Measurements from ENCODE around the gene EIF2D. TPM values are rescaled to one million over a fixed set of nuclear protein-coding genes. Genes with fewer than 3 reads are reported as not detected.

EIF2D gene
- total and polyA plus RNA-seq, 2 of the 13 experiments (the other 11 are each of a cell fraction or from before 2014, with no cell fraction given), result 45.1 to 64.9 TPM

DNA sequence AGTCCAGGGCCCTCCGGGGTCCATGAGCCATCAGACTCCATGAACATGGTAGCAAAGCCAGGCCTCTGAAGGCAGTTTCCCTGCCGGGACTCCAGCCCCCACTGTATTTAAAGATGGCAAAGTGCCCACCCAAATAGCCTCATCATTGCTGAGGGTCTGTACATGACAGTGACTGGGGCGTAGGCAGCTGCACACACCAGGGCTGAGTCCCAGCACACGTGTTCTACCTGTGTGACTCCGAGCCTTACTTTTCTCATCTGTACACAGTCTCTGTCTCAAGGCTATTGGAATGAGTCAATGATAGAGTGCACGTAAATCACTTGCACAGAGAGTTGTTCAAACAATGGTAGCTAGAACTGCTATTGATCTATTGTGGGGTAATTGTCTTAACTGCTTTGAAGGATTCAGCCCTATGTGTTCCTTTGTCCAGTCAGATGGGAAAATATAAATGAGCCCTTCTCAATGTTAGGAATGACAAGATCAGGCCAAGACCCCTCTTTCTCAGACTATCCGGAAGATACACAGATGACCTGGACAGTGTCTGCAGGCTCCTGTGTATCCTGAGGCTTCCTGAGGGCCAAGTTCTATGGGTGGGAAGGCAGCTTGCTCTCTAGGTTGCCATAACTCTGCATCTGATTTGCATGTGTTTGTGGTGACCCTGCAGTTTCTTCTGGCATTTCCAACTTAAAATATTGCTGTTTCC is 56.1 kb downstream of the EIF2D start (continued):
- TF ChIP-seq ZNF18 (CRISPR knock-in tag; IDR thresholded peaks at IDR 0.05; ENCODE audit: insufficient replicate concordance) (no peak), ZNF839 (CRISPR knock-in tag; IDR thresholded peaks at IDR 0.05; ENCODE audit: borderline replicate concordance) (no peak), NFYB (CRISPR knock-in tag; IDR thresholded peaks at IDR 0.05) (no peak), KLF6 (CRISPR knock-in tag; IDR thresholded peaks at IDR 0.05) (no peak), U2AF1 (optimal IDR thresholded peaks at IDR 0.05; ENCODE audit: low read depth, low read length) (no peak), ZFAT (CRISPR knock-in tag; conservative IDR thresholded peaks at IDR 0.05) (no peak), XBP1 (CRISPR knock-in tag; IDR thresholded peaks at IDR 0.05) (no peak), CREM (IDR thresholded peaks at IDR 0.05) (peak; percentile 40; the same call in 1 of the 2 replicates), CREM (CRISPR knock-in tag; IDR thresholded peaks at IDR 0.05) (no peak), EED (CRISPR knock-in tag; IDR thresholded peaks at IDR 0.05) (no peak), ZMAT5 (CRISPR knock-in tag; IDR thresholded peaks at IDR 0.05; ENCODE audit: borderline replicate concordance, low read depth) (no peak), CHD2 (IDR thresholded peaks at IDR 0.05; ENCODE audit: low read depth, low read length) (no peak), RFXAP (CRISPR knock-in tag; IDR thresholded peaks at IDR 0.05; ENCODE audit: borderline replicate concordance) (no peak), NRL (CRISPR knock-in tag; IDR thresholded peaks at IDR 0.05; ENCODE audit: borderline replicate concordance) (no peak), MYNN (CRISPR knock-in tag; IDR thresholded peaks at IDR 0.05; ENCODE audit: low read depth) (no peak), FOSL2 (CRISPR knock-in tag; IDR thresholded peaks at IDR 0.05) (peak; percentile 80), ZFP1 (CRISPR knock-in tag; IDR thresholded peaks at IDR 0.05) (no peak), ZMYM3 (CRISPR knock-in tag; IDR thresholded peaks at IDR 0.05) (no peak), FOXC1 (CRISPR knock-in tag; IDR thresholded peaks at IDR 0.05; ENCODE audit: borderline replicate concordance) (no peak), ELF4 (CRISPR knock-in tag; IDR thresholded peaks at IDR 0.05; ENCODE audit: borderline replicate concordance) (no peak), ETV6 (CRISPR knock-in tag; conservative IDR thresholded peaks at IDR 0.05) (no peak), CENPT (CRISPR knock-in tag; IDR thresholded peaks at IDR 0.05; ENCODE audit: low read depth) (no peak), CENPX (CRISPR knock-in tag; IDR thresholded peaks at IDR 0.05) (no peak), ZNF678 (CRISPR knock-in tag; IDR thresholded peaks at IDR 0.05) (no peak)
- TF ChIP-seq, protein P1, sequence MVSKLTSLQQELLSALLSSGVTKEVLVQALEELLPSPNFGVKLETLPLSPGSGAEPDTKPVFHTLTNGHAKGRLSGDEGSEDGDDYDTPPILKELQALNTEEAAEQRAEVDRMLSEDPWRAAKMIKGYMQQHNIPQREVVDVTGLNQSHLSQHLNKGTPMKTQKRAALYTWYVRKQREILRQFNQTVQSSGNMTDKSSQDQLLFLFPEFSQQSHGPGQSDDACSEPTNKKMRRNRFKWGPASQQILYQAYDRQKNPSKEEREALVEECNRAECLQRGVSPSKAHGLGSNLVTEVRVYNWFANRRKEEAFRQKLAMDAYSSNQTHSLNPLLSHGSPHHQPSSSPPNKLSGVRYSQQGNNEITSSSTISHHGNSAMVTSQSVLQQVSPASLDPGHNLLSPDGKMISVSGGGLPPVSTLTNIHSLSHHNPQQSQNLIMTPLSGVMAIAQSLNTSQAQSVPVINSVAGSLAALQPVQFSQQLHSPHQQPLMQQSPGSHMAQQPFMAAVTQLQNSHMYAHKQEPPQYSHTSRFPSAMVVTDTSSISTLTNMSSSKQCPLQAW (CRISPR knock-in tag; IDR thresholded peaks at IDR 0.05), result peak; percentile 59
- TF ChIP-seq, protein P2, sequence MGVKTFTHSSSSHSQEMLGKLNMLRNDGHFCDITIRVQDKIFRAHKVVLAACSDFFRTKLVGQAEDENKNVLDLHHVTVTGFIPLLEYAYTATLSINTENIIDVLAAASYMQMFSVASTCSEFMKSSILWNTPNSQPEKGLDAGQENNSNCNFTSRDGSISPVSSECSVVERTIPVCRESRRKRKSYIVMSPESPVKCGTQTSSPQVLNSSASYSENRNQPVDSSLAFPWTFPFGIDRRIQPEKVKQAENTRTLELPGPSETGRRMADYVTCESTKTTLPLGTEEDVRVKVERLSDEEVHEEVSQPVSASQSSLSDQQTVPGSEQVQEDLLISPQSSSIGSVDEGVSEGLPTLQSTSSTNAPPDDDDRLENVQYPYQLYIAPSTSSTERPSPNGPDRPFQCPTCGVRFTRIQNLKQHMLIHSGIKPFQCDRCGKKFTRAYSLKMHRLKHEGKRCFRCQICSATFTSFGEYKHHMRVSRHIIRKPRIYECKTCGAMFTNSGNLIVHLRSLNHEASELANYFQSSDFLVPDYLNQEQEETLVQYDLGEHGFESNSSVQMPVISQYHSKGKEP (CRISPR knock-in tag; IDR thresholded peaks at IDR 0.05), result no peak
- TF ChIP-seq, protein P3, sequence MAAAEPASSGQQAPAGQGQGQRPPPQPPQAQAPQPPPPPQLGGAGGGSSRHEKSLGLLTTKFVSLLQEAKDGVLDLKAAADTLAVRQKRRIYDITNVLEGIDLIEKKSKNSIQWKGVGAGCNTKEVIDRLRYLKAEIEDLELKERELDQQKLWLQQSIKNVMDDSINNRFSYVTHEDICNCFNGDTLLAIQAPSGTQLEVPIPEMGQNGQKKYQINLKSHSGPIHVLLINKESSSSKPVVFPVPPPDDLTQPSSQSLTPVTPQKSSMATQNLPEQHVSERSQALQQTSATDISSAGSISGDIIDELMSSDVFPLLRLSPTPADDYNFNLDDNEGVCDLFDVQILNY (CRISPR knock-in tag; conservative IDR thresholded peaks at IDR 0.05), result no peak
